SK-N-SH (cell line): ENCODE measurements around the gene C2CD3.

Experiments
- EP300 ChIP-seq, 2 experiments: IDR thresholded peaks; 2 replicates each; pipeline versions ENCODE4 v1.4.0 to v1.6.1; 2012; ENCODE audit warnings: borderline replicate concordance in 1 of 2, low read depth in 1 of 2, low read length in 1 of 2
- FOXM1 ChIP-seq: IDR thresholded peaks from 2 replicates; pipeline ENCODE4 v1.4.0; 2012; ENCODE audit warnings: low read depth, mild to moderate bottlenecking
- GATA2 ChIP-seq: sonication (generic); formaldehyde crosslinking; IDR thresholded peaks from 2 replicates; pipeline ENCODE4 v1.5.0; 2020; ENCODE audit warnings: mild to moderate bottlenecking, missing genetic modification reagents
- JUND ChIP-seq: IDR thresholded peaks from 2 replicates; pipeline ENCODE4 v1.4.0; 2012
- POLR2AphosphoS5 ChIP-seq: IDR thresholded peaks from 2 replicates; pipeline ENCODE4 v1.6.1; 2012; ENCODE audit warnings: low read depth, low read length
- RAD21 ChIP-seq: IDR thresholded peaks from 2 replicates; pipeline ENCODE4 v1.6.1; 2012; ENCODE audit warnings: mild to moderate bottlenecking, low read length
- RCOR1 ChIP-seq: fragments of 150-350 bp; IDR thresholded peaks from 2 replicates; pipeline ENCODE4 v1.6.1; 2017; ENCODE audit warnings: antibody characterized with exemption, low read length
- SMC3 ChIP-seq: IDR thresholded peaks from 2 replicates; pipeline ENCODE4 v1.6.1; 2012; ENCODE audit warnings: low read depth, low read length, improper control_type of control experiment
- TF ChIP-seq, protein P1 (sequence below): fragments of 200-600 bp; sonication (generic); IDR thresholded peaks from 2 replicates; pipeline ENCODE4 v1.6.1; 2017; ENCODE audit warnings: antibody characterized with exemption, mild to moderate bottlenecking, moderate library complexity

DNA sequence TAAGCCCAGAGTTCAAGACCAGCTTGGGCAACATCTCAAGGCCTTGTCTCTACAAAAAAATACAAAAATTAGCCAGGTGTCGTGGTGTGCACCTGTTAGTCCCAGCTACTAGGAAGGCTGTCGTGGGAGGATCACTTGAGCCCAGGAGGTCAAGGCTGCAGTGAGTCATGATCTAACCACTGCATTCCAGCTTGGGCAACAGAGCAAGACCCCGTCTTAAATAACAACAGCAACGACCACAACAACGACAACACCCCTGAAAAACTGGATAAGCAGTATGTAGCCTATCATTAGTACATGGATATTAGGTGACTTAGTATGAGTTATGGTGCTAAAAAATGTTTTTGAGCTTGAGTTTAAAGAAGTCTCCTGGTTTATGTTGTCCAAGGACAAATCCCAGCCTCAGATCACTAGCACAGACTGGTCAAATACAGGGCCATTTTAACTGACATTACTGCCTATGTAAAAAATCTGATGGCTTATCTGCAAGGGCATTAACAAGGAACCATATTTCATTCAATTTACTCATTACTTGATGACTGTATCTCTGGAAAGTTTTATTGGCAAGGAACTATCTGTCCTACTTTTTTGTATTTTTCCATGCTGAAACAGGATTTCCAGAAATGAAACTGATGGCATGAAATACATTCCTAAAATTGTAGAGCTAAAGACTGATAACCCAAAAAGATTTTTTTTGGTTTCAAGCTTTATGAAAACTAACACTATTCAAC lies 23.4 kb downstream of the C2CD3 start:
- TF ChIP-seq POLR2AphosphoS5 (no peak), RCOR1 (no peak), FOXM1 (no peak), GATA2 (no peak), EP300 (IDR thresholded peaks at IDR 0.05; ENCODE audit: borderline replicate concordance in 1 of 2, low read depth in 1 of 2, low read length in 1 of 2) (0 out of 4 replicates have a peak, but pooled peaks of 1 of the 2 experiments have one; percentile 29), RAD21 (no peak), SMC3 (no peak), JUND (no peak; the same call in 1 of the 2 replicates)
- TF ChIP-seq, protein P1, sequence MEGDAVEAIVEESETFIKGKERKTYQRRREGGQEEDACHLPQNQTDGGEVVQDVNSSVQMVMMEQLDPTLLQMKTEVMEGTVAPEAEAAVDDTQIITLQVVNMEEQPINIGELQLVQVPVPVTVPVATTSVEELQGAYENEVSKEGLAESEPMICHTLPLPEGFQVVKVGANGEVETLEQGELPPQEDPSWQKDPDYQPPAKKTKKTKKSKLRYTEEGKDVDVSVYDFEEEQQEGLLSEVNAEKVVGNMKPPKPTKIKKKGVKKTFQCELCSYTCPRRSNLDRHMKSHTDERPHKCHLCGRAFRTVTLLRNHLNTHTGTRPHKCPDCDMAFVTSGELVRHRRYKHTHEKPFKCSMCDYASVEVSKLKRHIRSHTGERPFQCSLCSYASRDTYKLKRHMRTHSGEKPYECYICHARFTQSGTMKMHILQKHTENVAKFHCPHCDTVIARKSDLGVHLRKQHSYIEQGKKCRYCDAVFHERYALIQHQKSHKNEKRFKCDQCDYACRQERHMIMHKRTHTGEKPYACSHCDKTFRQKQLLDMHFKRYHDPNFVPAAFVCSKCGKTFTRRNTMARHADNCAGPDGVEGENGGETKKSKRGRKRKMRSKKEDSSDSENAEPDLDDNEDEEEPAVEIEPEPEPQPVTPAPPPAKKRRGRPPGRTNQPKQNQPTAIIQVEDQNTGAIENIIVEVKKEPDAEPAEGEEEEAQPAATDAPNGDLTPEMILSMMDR = no peak
